ENCODE results near the gene HMG20A.

DNA sequence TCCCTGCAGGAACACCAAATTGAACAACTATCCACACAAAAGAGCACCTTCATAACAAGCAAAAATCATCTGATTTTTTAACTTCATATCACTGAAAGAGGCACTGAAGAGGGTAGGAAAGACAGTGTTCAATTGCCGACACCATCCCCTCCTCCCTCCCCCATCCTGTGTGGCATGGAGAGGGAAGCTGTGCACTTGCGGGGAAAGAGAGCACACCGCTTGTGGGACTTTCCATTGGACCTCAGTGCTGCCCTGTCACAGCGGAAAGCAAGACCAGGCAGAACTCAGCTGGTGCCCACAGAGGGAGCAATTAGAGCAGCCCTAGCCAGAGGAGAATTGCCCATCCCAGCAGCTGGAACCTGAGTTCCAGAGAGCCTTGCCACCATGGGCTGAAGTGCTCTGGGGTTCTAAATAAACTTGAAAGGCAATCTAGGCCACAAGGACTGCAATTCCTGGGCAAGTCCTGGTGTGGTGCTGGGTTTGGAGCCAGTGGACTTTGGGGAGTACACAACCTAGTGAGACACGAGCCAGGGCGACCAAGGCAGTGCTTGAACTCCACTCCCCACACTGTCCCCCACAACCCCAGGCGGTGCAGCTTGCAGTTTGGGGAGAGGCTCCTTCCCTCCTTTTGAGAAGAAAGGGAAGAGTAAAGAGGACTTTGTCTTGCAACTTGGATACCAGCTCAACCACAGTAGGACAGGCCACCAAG is 27.8 kb upstream of the HMG20A start:
- TF ChIP-seq, protein P1, sequence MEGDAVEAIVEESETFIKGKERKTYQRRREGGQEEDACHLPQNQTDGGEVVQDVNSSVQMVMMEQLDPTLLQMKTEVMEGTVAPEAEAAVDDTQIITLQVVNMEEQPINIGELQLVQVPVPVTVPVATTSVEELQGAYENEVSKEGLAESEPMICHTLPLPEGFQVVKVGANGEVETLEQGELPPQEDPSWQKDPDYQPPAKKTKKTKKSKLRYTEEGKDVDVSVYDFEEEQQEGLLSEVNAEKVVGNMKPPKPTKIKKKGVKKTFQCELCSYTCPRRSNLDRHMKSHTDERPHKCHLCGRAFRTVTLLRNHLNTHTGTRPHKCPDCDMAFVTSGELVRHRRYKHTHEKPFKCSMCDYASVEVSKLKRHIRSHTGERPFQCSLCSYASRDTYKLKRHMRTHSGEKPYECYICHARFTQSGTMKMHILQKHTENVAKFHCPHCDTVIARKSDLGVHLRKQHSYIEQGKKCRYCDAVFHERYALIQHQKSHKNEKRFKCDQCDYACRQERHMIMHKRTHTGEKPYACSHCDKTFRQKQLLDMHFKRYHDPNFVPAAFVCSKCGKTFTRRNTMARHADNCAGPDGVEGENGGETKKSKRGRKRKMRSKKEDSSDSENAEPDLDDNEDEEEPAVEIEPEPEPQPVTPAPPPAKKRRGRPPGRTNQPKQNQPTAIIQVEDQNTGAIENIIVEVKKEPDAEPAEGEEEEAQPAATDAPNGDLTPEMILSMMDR (IDR thresholded peaks at IDR 0.05), result no peak
- TF ChIP-seq POLR2A (IDR thresholded peaks at IDR 0.05), result no peak

All from Peyer's patch (tissue), 4 donors.